Measurements from ENCODE around the gene GRM1. TPM values are rescaled to one million over a fixed set of nuclear protein-coding genes. Genes with fewer than 3 reads are reported as not detected.

GRM1 gene
- total and polyA plus RNA-seq, 2 donors (not counting 1 experiment from before 2014, with no cell fraction given) = not detected

GRCh38 chr6:146422789-146423375, 394.0 kb downstream of the GRM1 start:
- Histone ChIP-seq H3K36me3 (replicated peaks in 1 of 2; ENCODE audit: control extremely low read depth in 1 of 2, control insufficient read depth in 1 of 2, extremely low read depth in 1 of 2, insufficient read depth in 2 of 2, low read length in 1 of 2) (no peaks in the 10 kb centered on the region), H3K4me2 (replicated peaks; ENCODE audit: low read depth, low read length, poor library complexity, severe bottlenecking) (no peak overlapping the region), H3K27ac (ENCODE audit: low read length in 2 of 2) (no peak overlapping the region), H3K9ac (ENCODE audit: low read length) (no peak overlapping the region), H2AFZ (ENCODE audit: insufficient read depth, low read depth, low read length, poor library complexity, severe bottlenecking) (no peak overlapping the region), H3K79me2 (ENCODE audit: control insufficient read depth, insufficient read depth, low read length) (no peaks in the 10 kb centered on the region), H4K20me1 (ENCODE audit: control insufficient read depth, insufficient read depth, low read length, poor library complexity, severe bottlenecking) (no peaks in the 10 kb centered on the region), H3K4me3 (ENCODE audit: control extremely low read depth in 1 of 5, extremely low read depth in 1 of 5, insufficient read depth in 1 of 5, low read depth in 2 of 5, low read length in 4 of 5) (no peak overlapping the region), H3K4me1 (ENCODE audit: control insufficient read depth in 2 of 2, insufficient read depth in 2 of 2, low read length in 2 of 2) (no peaks in the 10 kb centered on the region), H3K27me3 (replicated peaks in 1 of 4; ENCODE audit: control extremely low read depth in 1 of 4, control insufficient read depth in 3 of 4, insufficient read depth in 4 of 4, low read length in 3 of 4) (no peaks in the 10 kb centered on the region), H3K9me3 (ENCODE audit: control extremely low read depth in 1 of 3, control insufficient read depth in 2 of 3, insufficient read depth in 1 of 3, low read length in 2 of 3) (no peaks in the 10 kb centered on the region)
- ATAC-seq (ENCODE audit: low read depth) (no peak), DNase-seq (no peak)
- no peak overlapping the region for H3K4me3 Mint-ChIP-seq
- ChIA-PET CTCF (no interaction called here), POLR2A (no interaction called here)
- no peak overlapping the region for H3K27ac Mint-ChIP-seq
- no peaks in the 10 kb centered on the region for H3K9me3 Mint-ChIP-seq (ENCODE audit: insufficient read depth)
- H3K4me1 Mint-ChIP-seq = no peaks in the 10 kb centered on the region
- intact Hi-C loops (cut with micrococcal nuclease) = no loop called here
- H3K27me3 Mint-ChIP-seq = no peaks in the 10 kb centered on the region
- 100% methylated on average over 1 of the region's 1 CpG for WGBS (ENCODE audit: insufficient coverage)
- TF ChIP-seq CTCF (IDR thresholded peaks at IDR 0.05) (no peak), EZH2 (IDR thresholded peaks at IDR 0.05; ENCODE audit: borderline replicate concordance, insufficient read depth, low read depth, low read length, poor library complexity, severe bottlenecking) (no peak)

- intact Hi-C loops (cut with micrococcal nuclease) = no loop called here
- no peak for DNase-seq
Measured at GRCh38 chr6:146423452-146423851, 394.6 kb downstream of the GRM1 start.

More at GRCh38 chr6:146423452-146423851, 394.6 kb downstream of the GRM1 start:
- H3K27ac Mint-ChIP-seq = no peak overlapping the region
- no peak for TF ChIP-seq CTCF (IDR thresholded peaks at IDR 0.05)
- TF ChIP-seq EZH2 (IDR thresholded peaks at IDR 0.05; ENCODE audit: borderline replicate concordance, insufficient read depth, low read depth, low read length, poor library complexity, severe bottlenecking) = no peak
- H3K4me1 ChIP-seq (ENCODE audit: control insufficient read depth in 2 of 2, insufficient read depth in 2 of 2, low read length in 2 of 2) = no peaks in the 10 kb centered on the region
- CTCF ChIA-PET = no interaction called here
- no peak overlapping the region for H3K4me3 Mint-ChIP-seq
- no peak overlapping the region for H3K4me3 ChIP-seq (ENCODE audit: control extremely low read depth in 1 of 5, extremely low read depth in 1 of 5, insufficient read depth in 1 of 5, low read depth in 2 of 5, low read length in 4 of 5)
- H3K36me3 ChIP-seq (replicated peaks in 1 of 2; ENCODE audit: control extremely low read depth in 1 of 2, control insufficient read depth in 1 of 2, extremely low read depth in 1 of 2, insufficient read depth in 2 of 2, low read length in 1 of 2) = no peaks in the 10 kb centered on the region
- H3K4me2 ChIP-seq (replicated peaks; ENCODE audit: low read depth, low read length, poor library complexity, severe bottlenecking) = no peak overlapping the region
- ATAC-seq (ENCODE audit: low read depth) = no peak
- H3K27me3 ChIP-seq (replicated peaks in 1 of 4; ENCODE audit: control extremely low read depth in 1 of 4, control insufficient read depth in 3 of 4, insufficient read depth in 4 of 4, low read length in 3 of 4) = no peaks in the 10 kb centered on the region
- 48% methylated on average over 4 of the region's 6 CpGs for WGBS (ENCODE audit: insufficient coverage)
- POLR2A ChIA-PET = no interaction called here
- H4K20me1 ChIP-seq (ENCODE audit: control insufficient read depth, insufficient read depth, low read length, poor library complexity, severe bottlenecking) = no peaks in the 10 kb centered on the region
- H3K9ac ChIP-seq (ENCODE audit: low read length) = no peak overlapping the region
- no peak overlapping the region for H2AFZ ChIP-seq (ENCODE audit: insufficient read depth, low read depth, low read length, poor library complexity, severe bottlenecking)
- H3K27ac ChIP-seq (ENCODE audit: low read length in 2 of 2) = no peak overlapping the region
- no peaks in the 10 kb centered on the region for H3K79me2 ChIP-seq (ENCODE audit: control insufficient read depth, insufficient read depth, low read length)
- no peaks in the 10 kb centered on the region for H3K27me3 Mint-ChIP-seq
- H3K9me3 Mint-ChIP-seq (ENCODE audit: insufficient read depth) = no peaks in the 10 kb centered on the region
- no peaks in the 10 kb centered on the region for H3K9me3 ChIP-seq (ENCODE audit: control extremely low read depth in 1 of 3, control insufficient read depth in 2 of 3, insufficient read depth in 1 of 3, low read length in 2 of 3)
- no peaks in the 10 kb centered on the region for H3K4me1 Mint-ChIP-seq

All from B cell (primary cell).